Measurements from ENCODE around the gene PGM2.

The PGM2 gene

DNA sequence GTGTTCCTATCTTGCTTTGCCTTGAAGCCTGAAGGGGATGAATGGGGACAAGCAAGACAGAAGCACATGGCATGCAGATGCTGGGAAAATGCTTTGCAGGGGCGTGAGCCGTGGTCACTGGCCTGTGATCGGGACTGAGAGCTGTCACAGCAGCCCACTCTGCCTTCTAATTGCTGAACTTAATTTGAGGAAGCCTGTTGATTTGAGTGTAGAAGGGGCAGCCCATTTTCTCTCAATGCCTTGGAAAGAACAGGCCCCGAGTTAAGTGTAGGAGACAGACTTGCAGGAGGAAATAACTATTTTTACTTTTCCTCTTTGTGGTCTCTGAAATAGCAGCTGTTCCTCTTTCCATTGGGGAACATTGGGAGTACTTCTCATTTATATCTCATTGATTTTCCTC is 38.3 kb downstream of the PGM2 start:
- no peak for DNase-seq (ENCODE audit: low read depth)

DNA sequence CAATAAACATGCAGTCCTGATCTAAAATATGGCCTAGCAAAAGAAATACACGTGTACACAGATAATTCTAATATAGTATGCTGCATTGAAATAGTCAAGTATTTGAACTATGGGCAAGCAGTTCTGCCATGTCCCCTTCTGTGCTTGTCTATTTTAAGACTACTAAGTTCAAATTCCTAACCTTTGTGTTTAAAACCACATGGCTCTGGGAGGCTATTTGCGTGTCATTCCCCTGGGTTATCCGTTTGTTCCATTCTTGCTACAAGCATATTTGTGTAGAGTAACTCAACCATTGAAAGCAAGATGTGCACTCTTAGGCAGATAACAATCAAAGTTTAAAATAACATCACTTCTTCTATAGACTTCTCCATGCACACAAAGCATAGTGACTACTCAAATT is 39.0 kb downstream of the PGM2 start:
- no peak for DNase-seq (ENCODE audit: low read depth)

DNA sequence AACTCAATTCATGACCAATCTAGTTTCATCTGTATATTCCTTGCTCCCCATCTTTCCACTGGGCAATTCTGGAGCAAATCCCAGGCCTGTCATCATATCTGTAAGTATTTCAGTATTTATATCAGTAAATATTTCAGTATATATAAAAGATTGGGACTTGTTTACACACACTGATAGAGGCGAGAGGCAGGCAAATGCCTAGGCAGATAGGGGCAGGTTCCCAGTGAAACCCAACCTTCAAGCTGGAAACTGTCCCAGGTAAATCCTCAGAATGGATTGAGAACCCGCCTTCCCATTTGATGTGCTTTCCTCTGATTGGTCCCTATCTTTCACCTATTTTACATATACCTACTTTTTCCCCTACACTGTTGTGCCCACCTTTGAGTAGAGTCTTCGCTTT is 40.6 kb downstream of the PGM2 start:
- no peak for DNase-seq (ENCODE audit: low read depth)

DNA sequence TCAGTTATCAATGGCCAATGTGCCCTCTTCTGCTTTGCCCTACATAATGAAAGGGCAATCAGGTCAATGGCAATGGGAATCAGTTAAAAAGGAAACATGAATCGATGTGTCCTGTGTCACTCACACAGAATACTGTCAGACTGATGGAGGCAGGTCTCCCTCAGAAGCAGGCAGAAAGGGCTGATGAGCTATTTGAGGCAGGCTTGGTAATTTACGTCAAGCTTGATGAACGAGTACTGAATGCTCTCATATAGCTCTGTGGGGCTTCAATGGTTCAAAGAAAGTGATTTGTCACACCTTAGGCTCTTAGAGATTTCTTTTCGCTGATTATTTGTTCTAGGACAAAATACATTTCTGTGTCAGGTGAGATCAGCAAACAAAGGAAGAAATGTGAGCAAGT is 41.8 kb downstream of the PGM2 start:
- DNase-seq (ENCODE audit: low read depth), result no peak

DNA sequence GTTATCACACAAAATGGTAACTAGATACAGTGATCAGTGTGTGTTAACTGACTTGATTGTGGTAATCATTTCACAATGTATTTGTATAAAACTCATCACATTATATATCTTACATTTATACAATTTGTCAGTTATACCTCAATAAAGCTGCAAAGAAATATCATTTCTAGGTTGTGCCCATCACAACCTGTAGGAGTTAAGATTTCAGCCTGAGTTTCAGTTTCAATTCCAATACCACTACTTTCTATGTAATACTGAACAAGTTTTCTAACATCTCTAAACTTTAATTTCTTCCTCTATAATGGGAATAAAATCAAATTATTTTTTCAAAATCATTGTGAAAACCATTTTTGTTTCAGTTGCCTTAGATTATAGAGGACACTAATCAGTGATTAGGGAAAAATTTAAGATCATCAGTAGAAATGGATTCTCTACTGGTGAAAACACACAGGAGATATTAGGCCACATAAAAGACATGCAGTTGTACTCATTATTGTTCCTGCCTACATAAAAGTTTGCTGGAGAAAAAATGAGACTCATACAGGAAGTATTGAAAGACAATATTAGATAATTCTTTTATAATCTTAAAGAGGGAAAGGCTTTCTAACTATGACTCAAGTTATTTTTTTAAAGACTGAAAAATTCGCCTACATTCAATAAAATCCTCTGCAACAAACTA is 46.0 kb downstream of the PGM2 start:
- DNase-seq (ENCODE audit: low read depth), result no peak

DNA sequence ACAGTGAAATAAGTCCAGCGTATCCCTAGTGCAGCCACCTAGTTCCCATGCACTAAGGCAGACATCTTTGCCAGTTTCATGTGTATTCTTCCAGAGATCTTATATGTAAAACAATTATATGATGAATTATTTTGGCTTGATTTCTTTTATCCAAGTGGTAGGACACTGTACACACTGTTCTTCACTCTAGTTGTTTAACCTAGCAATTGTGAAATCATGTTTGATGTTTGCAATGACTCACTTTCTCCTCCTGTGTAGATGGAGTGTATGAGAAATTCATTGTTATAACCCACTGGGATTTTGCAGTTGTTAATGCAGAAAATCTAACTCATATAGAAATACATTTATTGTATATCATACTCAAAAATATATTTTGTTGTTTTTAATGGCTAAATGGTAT is 46.9 kb downstream of the PGM2 start:
- DNase-seq (ENCODE audit: low read depth), result no peak

DNA sequence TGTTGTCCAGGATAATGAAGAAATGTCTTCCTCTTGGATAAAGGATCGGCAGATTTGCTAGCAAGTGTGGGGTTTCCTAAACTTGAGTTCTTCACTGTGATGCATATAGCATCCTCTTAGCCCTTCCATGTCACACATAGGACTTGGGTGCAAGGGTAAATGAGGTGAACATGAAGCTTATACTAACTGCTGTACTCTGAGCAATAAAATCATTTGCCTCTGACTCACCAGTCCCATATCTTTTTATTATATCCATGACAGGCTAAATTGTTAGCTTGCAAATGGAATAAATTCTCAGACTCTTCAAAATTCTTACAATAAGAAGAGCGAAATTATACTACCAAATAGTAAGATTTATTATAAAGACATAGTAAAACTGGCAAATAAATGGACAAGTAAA is 49.7 kb downstream of the PGM2 start:
- DNase-seq (ENCODE audit: low read depth), result no peak

DNA sequence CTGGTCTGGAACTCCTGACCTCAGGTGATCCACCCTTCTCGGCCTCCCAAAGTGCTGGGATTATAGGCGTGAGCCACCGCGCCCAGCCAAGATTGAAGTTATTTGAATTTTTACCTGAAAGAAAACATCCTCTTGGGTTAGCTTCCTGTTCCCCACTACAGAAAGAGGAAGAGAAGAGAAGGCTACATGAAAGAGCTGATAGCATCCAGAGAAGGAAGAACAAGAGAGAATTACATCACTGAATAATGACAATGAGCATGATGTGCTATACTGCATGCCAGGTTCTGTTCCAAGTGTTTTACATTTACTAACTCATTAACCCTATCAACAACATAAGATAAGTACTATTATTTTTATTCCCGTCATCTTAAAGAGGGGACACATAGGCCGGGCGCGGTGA is 52.9 kb downstream of the PGM2 start:
- no peak for DNase-seq (ENCODE audit: low read depth)

DNA sequence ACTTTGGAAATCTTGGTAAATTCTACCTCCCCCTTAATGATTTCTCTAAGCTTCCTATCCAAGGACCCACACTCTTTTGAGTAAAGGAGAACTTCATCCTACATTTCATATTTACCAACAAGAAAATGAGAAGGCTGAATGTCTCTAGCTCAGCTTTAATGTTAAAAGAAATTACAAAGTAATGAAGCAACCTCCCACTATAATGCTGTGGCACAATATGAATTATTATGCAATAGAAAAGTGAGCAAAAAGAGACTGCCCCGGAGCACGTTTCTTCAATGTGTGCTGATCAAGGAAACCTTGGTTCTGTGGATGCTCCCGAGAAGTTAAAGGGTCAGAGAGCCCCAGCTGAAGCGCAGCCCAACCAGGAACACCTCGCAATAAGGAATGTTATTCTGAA is 55.3 kb downstream of the PGM2 start:
- DNase-seq (ENCODE audit: low read depth), result no peak

DNA sequence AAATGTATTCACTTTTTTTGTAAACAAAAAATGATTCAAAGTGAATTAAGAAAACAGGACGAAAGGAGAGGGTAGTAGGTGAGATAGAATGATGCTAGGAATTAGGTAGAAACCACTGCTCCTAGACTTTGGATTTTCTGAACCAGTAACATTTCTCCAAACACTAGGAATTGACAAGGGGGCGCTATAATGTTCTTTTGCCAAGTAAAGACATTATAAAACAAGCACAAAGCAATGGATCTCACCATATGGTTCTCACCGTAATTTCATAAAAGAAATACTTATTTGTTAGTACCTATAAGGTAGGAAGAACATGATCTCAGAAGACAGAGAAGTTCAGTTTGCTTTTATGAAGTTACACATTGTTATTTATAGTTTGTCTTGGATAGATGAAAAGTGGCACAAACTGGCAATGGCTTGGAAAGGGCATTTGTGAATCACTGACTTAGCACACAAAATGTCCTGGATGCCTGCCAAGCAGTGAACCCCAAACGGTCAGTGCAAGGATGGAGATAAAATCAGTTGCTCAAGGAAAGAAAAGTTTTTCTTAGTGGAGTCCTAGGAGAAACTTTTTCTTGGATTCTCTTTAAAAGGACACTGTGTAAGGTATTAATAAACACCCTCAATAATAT is 56.3 kb downstream of the PGM2 start:
- no peak for DNase-seq (ENCODE audit: low read depth)

DNA sequence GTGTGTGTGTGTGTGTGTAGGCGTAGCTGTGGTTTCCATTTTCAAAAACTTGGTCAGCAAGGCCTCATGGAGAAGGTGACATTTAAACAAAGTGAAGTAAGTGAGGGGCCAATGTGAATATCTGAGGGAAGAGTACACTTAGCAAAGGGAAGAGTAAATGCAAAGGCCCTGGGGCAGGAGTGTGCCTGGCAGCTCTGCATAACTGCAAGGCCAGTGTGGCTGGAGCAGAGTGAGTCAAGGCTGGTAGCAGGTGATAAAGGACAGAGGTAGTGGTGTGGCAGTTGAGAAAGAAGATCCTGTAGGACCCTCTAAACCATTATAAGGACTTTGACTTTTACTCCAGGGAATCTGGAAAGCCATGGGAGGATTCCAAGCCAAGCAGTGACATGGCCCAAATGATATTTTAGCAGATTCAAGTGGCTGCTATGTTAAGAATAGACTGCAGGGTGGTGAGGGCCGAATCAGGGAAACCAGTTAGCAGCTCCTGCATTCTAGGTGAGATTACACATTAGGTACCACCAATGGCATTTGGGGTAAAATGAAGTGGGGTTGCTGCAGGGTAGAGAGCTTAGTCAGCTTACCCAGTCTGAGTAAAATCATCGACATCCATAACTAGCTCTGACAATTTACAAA is 58.5 kb downstream of the PGM2 start:
- DNase-seq (ENCODE audit: low read depth), result no peak

DNA sequence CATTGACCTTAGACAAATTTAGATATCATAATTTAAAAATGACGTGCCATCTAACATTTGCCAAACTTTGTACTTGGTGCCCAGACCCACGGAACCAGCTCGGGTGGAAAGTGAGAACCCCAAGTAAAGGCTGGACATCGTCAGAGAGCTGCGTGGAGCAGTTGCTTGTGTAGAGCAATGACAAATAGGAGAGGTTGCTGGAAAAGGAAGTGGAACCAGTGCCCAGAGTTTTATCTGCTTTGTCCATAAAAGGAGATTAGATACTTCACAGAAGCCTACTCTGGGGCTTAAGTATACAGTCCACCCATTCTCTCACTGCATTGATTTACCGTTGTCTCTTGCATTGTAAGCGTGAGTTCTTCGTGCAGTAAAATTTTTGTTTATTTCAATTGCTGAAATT is 59.0 kb downstream of the PGM2 start:
- no peak for DNase-seq (ENCODE audit: low read depth)

DNA sequence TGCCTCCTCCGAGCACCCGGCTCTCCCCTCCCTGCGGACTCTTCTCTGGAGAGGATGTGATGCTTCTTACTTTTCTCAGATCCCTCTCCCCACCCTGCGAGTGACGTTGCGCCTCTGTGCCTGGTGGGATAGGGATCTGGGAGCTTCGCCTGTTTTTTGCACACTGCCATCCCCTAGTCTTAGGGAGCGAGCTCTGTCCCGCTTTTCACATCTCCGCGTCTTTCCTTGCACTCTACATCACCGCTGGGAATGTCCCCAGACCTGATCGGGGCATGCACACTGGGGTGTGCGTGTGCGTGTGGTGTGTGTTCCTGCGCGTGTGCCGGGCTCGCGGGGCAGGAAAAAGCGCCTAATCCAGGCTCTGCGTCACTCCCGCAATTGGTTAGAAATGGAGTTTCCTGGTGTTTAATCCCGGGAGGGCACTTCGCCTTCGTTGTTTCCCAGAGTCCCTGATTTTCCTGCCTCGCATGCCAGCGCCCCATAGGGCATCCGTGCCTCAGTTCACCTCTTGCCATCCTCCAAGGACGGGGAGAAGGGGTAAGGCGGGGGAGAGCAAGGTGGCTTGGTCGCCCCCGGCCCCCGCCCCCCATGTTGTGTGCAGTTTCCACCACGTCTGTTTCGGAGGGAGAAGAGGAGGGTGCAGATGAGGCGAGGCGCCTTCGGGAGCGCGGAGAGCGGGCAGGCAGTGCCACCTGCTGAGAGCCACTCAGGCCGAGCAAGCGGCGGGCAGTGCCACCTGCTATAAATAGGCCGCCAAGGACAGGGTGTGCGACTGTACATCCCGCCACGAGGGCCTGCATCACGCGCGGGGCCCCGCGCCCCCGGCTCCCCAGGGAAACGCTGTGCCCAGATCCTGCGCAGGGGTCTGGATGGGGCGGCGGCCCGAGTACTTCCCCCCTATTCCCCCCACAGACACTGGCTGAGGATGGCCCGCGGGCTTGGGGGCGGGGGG is 63.6 kb downstream of the PGM2 start:
- DNase-seq (ENCODE audit: low read depth), result peak; percentile 6

DNA sequence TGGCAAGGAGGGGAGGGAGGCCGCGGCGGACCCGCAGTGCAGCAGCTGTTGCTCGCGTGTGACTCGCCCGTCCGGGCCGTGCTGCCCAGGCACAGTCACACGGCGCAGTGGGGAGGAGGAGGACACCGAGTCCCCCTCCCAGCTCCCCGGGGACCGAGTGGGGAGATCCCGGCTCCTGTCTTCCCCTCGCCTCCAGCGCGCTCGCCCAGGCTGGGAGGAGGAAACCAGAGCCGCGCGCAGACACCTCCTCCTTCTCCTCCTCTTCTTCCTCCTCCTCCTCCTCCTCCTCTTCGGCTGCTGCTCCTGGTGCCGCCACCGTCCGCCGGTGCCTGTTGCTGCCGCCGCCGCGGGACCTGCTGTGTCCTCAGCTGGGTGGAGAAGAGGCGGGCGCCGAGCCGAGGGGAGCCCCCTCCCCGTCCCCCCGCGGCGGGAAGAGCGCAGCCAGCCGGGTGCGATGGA is 64.3 kb downstream of the PGM2 start, which contains the start of gene TBC1D1:
TBC1D1 (plus strand) TSS at position 284 of the 459 bp plus-strand sequence. CDS start 11,012 bp downstream, outside the sequence.
- no peak for DNase-seq (ENCODE audit: low read depth)

DNA sequence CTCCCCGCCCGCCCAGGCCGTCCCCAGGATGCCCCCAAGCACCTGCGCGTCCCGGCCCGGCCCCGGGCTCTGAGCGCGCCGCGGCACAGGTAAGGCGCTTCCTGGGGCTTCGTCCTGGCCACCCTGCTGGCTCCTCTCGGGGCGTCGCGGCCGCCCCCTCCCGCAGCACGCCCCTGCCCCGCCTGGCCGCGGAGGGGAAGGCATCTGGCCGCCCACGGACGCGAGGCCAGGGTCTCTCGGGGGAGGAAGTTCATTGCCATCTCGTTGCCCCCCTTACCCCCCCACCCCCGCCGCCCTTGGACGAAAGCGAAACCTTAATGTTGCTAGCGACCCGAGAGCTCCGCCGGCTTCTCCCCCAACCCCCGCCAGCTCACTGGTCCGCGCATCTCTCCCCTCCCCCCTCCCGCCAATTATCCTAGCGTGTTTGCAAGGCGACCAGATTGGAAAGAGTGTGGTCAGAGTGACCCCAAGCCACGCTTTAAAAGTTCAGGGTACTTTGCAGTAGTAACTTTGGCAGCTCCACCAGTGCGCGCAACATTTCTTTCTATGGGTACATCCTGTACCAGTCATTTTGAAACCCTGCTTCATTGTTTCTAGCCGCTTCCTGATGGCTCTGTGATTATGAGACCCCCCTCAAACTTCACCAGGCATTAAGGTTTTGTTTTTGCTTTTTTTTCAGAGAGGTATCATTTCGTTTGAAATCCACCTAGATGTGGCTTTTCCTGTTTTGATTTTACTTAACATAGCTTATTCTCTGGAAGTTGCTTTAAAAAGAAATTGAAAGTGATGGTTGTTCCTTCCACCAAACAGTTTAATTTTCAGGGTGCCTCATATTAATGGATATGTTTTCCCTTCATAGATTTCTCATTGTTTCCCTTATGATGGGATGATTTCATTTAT is 65.0 kb downstream of the PGM2 start:
- DNase-seq (ENCODE audit: low read depth), result peak; percentile 40

DNA sequence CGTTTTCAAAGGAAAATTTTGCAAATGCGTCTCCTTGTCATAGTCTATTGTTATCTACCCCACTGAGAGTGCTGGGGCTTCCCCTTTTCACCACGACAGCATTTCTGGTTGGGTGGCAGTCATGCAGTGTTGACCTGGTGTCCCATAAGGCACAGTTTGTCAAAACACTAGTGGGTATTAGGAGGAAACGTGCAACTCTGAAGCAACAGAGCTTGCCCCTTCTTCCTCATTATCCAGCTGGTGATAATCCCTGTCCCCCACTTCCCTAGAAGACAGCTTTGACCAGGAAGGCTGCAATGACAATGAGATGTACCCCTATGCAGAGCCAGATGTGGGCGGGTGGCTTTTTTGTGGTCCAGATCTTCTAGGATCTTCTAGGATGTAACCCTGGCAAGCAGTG is 66.2 kb downstream of the PGM2 start:
- DNase-seq (ENCODE audit: low read depth), result peak; percentile 13

DNA sequence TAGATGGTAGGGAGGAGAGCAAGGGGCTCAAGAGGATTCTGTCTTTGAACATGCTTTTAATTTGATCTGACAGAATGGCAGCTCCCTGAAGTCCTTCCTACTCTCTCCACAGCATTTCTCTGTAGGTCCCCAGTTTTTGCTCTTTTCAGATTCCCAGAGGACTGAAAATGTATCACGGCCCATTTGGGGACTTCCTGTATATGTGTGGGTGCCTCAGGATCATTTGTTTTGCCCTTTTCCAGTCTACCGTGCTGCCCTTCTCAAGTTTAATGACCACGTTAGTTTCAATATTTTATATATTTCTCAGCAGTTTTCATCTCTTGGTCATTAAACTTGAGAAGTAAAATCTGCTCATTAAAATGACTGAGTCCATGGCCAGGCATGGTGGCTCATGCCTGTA is 66.7 kb downstream of the PGM2 start:
- no peak for DNase-seq (ENCODE audit: low read depth)

DNA sequence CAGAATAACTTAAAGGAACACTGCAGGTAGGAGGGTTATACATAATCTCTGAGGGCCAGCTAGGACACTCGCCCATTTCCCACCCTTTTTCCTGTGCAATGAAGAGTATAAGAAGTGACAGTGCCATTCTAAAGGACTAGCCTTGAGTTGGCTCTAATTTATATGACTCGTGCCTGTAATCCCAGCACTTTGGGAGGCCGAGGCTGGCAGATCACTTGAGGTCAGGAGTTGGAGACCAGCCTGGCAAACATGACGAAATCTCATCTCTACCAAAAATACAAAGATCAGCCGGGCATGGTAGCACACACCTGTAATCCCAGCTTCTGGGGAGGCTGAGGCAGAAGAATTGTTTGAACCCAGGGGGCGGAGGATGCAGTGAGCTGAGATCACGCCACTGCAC is 68.8 kb downstream of the PGM2 start:
- no peak for DNase-seq (ENCODE audit: low read depth)

DNA sequence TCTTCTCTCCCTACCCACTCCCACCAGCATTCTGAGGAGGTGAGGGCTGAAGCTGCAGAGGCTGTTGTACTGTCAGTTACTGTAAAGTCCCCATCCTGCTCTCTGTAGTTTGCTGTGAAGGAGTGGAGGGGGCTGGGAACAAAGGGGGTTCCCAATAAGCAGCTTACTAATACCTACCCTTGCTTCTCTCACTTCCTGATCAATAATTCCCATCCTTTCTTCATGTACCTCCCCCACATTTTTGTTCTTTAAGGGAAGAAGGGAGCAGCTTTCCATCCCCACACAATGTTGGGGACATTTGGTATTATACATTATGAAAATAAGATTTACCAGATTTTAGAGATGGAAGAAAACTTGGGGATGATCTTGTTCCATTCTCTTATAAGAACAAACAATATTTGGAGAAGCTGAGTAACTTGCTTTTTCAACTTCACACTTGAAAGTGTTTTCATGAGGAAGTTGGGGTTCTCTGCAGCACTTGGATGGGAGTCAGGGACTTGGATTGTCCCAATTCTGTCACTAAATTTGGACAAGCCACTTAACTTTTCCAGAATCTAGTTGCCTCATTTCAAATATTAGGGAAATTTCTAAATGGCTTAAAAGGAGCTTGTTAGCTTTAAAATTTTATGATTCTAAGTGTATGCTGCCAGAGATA is 69.8 kb downstream of the PGM2 start:
- DNase-seq (ENCODE audit: low read depth), result no peak

DNA sequence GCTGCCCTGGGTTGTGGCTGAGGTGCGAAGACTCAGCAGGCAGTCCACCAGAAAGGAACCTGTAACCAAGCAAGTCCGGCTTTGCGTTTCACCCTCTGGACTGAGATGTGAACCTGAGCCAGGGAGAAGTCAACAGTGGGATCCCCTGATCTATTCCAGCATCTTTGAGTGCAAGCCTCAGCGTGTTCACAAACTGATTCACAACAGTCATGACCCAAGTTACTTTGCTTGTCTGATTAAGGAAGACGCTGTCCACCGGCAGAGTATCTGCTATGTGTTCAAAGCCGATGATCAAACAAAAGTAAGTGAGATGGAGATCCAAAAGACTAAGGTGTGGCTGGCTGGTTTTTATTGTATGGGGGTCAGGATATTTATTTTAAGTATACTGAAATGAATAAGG is 75.7 kb downstream of the PGM2 start:
- DNase-seq (ENCODE audit: low read depth), result no peak
